SJSA1 (cell line): ENCODE measurements around the gene TMEM250. TPM values are rescaled to one million over a fixed set of nuclear protein-coding genes. Genes with fewer than 3 reads are reported as not detected.

Experiments used
- DNase-seq, 2 experiments: peaks; one replicate each; pipeline ENCODE4 v3.0.0-alpha.2; 2015 to 2020; ENCODE audit warnings: low spot score in 2 of 2, low read depth in 1 of 2
- H3K27ac ChIP-seq: fragments of 250-450 bp; sonication (Bioruptor Pico); 2 replicates; pipeline ENCODE4 v1.5.1; 2020; ENCODE audit warnings: mild to moderate bottlenecking, moderate library complexity
- H3K27me3 ChIP-seq: fragments of 250-450 bp; sonication (Bioruptor Pico); replicated peaks from 2 replicates; pipeline ENCODE4 v1.5.1; 2020; ENCODE audit warnings: mild to moderate bottlenecking, moderate library complexity
- H3K36me3 ChIP-seq: fragments of 250-450 bp; sonication (Bioruptor Pico); 2 replicates; pipeline ENCODE4 v1.5.1; 2020; ENCODE audit warnings: mild to moderate bottlenecking
- H3K4me1 ChIP-seq: fragments of 250-450 bp; sonication (Bioruptor Pico); replicated peaks from 2 replicates; pipeline ENCODE4 v1.6.1; 2021; ENCODE audit warnings: mild to moderate bottlenecking
- H3K4me3 ChIP-seq: fragments of 250-450 bp; sonication (Bioruptor Pico); 2 replicates; pipeline ENCODE4 v1.5.1; 2020; ENCODE audit warnings: mild to moderate bottlenecking
- H3K9me3 ChIP-seq: fragments of 250-450 bp; sonication (Bioruptor Pico); replicated peaks from 2 replicates; pipeline ENCODE4 v1.5.1; 2020; ENCODE audit warnings: mild to moderate bottlenecking
- total RNA-seq: library from RNA; depleted of rRNA; stranded (reverse); fragments of >200 nt; shearing (Covaris generic); gene quantifications from 2 replicates; pipeline ENCODE4 v1.2.3, GENCODE V29; 2014

The TMEM250 gene
- total RNA-seq, 1 experiment from 2014 or later: 27.8 TPM

- H3K27ac ChIP-seq: no peak overlapping the region
- H3K4me1 ChIP-seq: peaks cover 23% of the 10 kb centered on the region
- H3K36me3 ChIP-seq: peaks cover 31% of the 10 kb centered on the region
- no peak overlapping the region for H3K4me3 ChIP-seq
- DNase-seq: no peak
- no peaks in the 10 kb centered on the region for H3K27me3 ChIP-seq
- no peaks in the 10 kb centered on the region for H3K9me3 ChIP-seq
Observed at GRCh38 chr9:136116360-136117098, 2.1 kb downstream of the TMEM250 start.

- H3K9me3 ChIP-seq: no peaks in the 10 kb centered on the region
- DNase-seq: no peak
- peaks cover 23% of the 10 kb centered on the region for H3K4me1 ChIP-seq
- H3K4me3 ChIP-seq: no peak overlapping the region
- no peaks in the 10 kb centered on the region for H3K27me3 ChIP-seq
- H3K27ac ChIP-seq: no peak overlapping the region
- H3K36me3 ChIP-seq: peaks cover 31% of the 10 kb centered on the region
Observed at GRCh38 chr9:136115641-136116359, 2.9 kb downstream of the TMEM250 start.

- Histone ChIP-seq H3K4me1 (peaks cover 20% of the 10 kb centered on the region), H3K36me3 (peaks cover 31% of the 10 kb centered on the region)
Observed at GRCh38 chr9:136115206-136115605, 3.5 kb downstream of the TMEM250 start.

GRCh38 chr9:136114610-136115009 lies 4.1 kb downstream of the TMEM250 start:
- Histone ChIP-seq H3K27me3 (no peaks in the 10 kb centered on the region), H3K4me3 (no peak overlapping the region), H3K27ac (no peak overlapping the region), H3K9me3 (no peaks in the 10 kb centered on the region), H3K4me1 (peaks cover 20% of the 10 kb centered on the region), H3K36me3 (peaks cover 31% of the 10 kb centered on the region)
- DNase-seq: no peak

More at GRCh38 chr9:136115206-136115605, 3.5 kb downstream of the TMEM250 start:
- Histone ChIP-seq H3K27me3 (no peaks in the 10 kb centered on the region), H3K27ac (no peak overlapping the region), H3K9me3 (no peaks in the 10 kb centered on the region), H3K4me3 (no peak overlapping the region)
- no peak for DNase-seq

GRCh38 chr9:136112541-136112940 lies 6.1 kb downstream of the TMEM250 start:
- no peak for DNase-seq
- Histone ChIP-seq H3K36me3 (peaks cover 23% of the 10 kb centered on the region), H3K27ac (no peak overlapping the region), H3K9me3 (no peaks in the 10 kb centered on the region), H3K4me3 (no peak overlapping the region), H3K27me3 (no peaks in the 10 kb centered on the region), H3K4me1 (peaks cover 18% of the 10 kb centered on the region)

GRCh38 chr9:136111910-136112309 lies 6.8 kb downstream of the TMEM250 start:
- DNase-seq: no peak
- Histone ChIP-seq H3K9me3 (no peaks in the 10 kb centered on the region), H3K36me3 (peaks cover 20% of the 10 kb centered on the region), H3K27me3 (no peaks in the 10 kb centered on the region), H3K27ac (no peak overlapping the region), H3K4me1 (peaks cover 11% of the 10 kb centered on the region), H3K4me3 (no peak overlapping the region)

- Histone ChIP-seq H3K4me3 (no peak overlapping the region), H3K36me3 (peaks cover 16% of the 10 kb centered on the region), H3K27me3 (no peaks in the 10 kb centered on the region), H3K4me1 (peaks cover 16% of the 10 kb centered on the region), H3K9me3 (no peaks in the 10 kb centered on the region), H3K27ac (no peak overlapping the region)
- DNase-seq: no peak
Observed at GRCh38 chr9:136111190-136111589, 7.5 kb downstream of the TMEM250 start.

GRCh38 chr9:136110082-136111061 lies 8.3 kb downstream of the TMEM250 start:
- H3K27ac ChIP-seq: no peak overlapping the region
- no peaks in the 10 kb centered on the region for H3K27me3 ChIP-seq
- H3K36me3 ChIP-seq: peaks cover 11% of the 10 kb centered on the region
- no peaks in the 10 kb centered on the region for H3K9me3 ChIP-seq
- H3K4me3 ChIP-seq: no peak overlapping the region
- peaks cover 25% of the 10 kb centered on the region for H3K4me1 ChIP-seq
- DNase-seq: no peak

- no peak overlapping the region for H3K27ac ChIP-seq
- peak; percentile 77 to 85 for DNase-seq
- H3K27me3 ChIP-seq: no peaks in the 10 kb centered on the region
- peaks cover 27% of the 10 kb centered on the region for H3K4me1 ChIP-seq
- H3K4me3 ChIP-seq: no peak overlapping the region
- H3K36me3 ChIP-seq: 0 out of 2 replicates have a peak, but pooled peaks cover 2% of the 10 kb centered on the region
- no peaks in the 10 kb centered on the region for H3K9me3 ChIP-seq
Observed at GRCh38 chr9:136109351-136110081, 9.2 kb downstream of the TMEM250 start.

- DNase-seq: no peak
- H3K4me1 ChIP-seq: peaks cover 27% of the 10 kb centered on the region
- no peaks in the 10 kb centered on the region for H3K27me3 ChIP-seq
- no peaks in the 10 kb centered on the region for H3K36me3 ChIP-seq
- H3K9me3 ChIP-seq: no peaks in the 10 kb centered on the region
- H3K27ac ChIP-seq: no peak overlapping the region
- H3K4me3 ChIP-seq: no peak overlapping the region
Observed at GRCh38 chr9:136108648-136109266, 9.9 kb downstream of the TMEM250 start.

- Histone ChIP-seq H3K9me3 (no peaks in the 10 kb centered on the region), H3K36me3 (no peaks in the 10 kb centered on the region), H3K4me1 (peaks cover 27% of the 10 kb centered on the region), H3K27ac (no peak overlapping the region), H3K27me3 (no peaks in the 10 kb centered on the region), H3K4me3 (no peak overlapping the region)
- DNase-seq: no peak
Observed at GRCh38 chr9:136107953-136108647, 10.6 kb downstream of the TMEM250 start.

GRCh38 chr9:136107155-136107952 lies 11.3 kb downstream of the TMEM250 start:
- Histone ChIP-seq H3K36me3 (no peaks in the 10 kb centered on the region), H3K4me1 (peaks cover 27% of the 10 kb centered on the region), H3K27me3 (no peaks in the 10 kb centered on the region), H3K27ac (no peak overlapping the region), H3K4me3 (no peak overlapping the region), H3K9me3 (no peaks in the 10 kb centered on the region)
- no peak for DNase-seq
